Stimulated activated CD4-positive, alpha-beta T cell treated with anti-CD3 and anti-CD28 coated beads, Interleukin-4, amount 100 ng/mL, for 1 hour (primary cell): Measurements from ENCODE around the gene ATP6V0C.

Experiments
- DNase-seq: peaks from one replicate; pipeline ENCODE4 v3.0.0-alpha.2; 2020

Gene ATP6V0C

DNA sequence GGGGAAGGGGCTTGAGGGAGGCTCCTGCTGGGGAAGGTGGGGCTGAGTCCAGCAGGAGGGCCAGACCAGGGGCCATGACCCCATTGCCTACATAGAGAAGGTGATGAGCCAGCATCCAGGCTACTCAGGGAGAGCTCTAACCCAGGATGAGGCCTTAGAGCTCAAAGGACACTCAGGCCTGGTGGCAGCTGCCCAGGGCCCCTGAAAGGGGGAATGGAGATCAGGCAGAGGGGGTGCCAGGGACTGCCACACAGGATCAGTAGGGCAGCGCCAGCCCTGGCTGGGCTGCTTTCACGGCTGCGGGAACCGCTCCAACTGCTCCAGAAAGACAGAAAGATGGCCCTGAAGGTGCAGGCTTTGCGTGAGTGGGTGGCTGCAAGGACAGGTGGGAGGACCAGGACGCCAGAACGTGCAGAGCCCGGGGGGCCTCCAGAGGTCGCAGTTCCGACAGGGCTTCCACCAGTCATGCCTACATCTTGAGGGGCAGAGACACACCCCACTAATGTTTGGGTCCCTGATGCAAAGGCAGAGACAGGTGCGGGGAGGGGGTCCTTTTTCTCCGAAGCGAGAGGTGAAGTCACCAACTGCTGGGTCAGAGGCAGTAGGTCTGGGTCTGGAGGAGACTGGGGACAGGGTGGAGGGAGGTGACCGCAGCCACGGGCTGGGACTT lies 882 bp upstream of the ATP6V0C start:
- DNase-seq = no peak

DNA sequence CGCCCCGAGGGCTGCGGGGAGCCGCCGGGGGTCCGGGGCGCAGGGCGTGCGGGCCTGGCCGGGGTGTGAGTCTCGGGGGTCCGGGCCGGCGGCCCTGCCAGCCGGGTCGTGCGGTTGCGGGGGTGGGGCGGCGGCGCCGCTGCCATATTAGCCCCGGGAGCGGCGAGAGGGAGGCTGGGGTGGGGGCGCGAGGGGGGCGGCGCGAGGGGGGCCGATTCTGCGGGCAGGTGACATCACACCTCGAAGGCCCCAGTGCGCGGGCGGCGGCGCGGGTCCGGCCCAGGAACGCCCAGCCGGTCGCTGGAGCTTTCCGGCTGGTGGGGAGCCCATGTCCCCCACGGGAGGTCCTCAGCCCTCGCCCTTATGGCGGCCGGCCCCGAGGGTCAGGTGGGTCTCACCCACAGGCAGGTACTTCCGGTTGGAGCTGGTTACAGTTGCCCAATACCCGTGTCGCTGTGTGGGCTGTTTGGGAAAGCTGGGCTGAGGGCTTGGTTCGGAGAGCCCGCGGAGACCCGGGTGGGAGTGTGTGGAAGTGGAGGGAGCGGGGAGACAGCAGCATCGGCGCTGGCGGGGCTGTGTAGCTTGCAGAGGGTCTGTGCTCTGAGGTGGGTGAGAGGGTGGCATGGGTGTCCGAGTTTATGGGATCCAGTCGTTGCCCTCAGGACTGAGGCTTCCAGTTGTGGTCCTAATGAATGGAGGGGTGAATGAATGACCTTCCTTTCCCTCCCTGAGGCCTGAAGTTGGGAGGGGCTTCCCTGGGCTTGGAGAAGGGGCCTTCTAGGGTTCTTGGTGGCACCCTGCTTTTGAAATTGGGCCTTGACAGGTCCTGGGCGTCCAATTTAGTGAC lies 804 bp downstream of the ATP6V0C start:
- peak; percentile 42 for DNase-seq

- DNase-seq = no peak
These were observed 1.6 kb downstream of the ATP6V0C start for GRCh38 chr16:2515180-2515851.

GRCh38 chr16:2516391-2517240 lies 2.9 kb downstream of the ATP6V0C start:
- no peak for DNase-seq

GRCh38 chr16:2517954-2518605 lies 4.3 kb downstream of the ATP6V0C start:
- DNase-seq = no peak

DNA sequence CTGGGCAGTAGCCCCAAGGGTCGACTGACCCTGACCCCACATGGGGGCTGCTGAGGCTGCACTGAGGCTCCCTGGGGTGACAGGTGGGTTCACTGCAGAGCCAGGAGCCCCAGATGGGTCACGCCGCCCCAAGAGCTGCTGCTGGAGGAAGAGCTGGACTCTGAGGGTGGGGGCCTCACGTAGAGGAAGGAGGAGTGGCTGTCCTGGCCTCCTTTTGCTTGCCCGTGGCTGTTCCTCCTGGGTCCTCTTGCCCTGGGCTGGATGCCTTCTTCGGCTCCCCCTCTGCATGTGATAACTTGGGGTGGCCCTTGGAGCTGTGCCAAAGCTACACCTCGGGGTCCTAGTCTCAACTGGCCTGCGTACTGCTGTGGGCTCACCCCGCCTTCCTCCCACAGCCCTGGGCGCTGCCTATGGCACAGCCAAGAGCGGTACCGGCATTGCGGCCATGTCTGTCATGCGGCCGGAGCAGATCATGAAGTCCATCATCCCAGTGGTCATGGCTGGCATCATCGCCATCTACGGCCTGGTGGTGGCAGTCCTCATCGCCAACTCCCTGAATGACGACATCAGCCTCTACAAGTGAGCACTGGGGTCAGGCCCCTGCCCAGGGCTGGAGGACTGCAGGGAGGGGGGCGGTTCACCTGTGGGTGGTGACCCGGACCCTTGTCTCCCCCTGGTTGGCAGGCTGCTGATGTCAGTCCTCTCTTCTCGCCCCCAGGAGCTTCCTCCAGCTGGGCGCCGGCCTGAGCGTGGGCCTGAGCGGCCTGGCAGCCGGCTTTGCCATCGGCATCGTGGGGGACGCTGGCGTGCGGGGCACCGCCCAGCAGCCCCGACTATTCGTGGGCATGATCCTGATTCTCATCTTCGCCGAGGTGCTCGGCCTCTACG lies 5.3 kb downstream of the ATP6V0C start:
- no peak for DNase-seq

DNA sequence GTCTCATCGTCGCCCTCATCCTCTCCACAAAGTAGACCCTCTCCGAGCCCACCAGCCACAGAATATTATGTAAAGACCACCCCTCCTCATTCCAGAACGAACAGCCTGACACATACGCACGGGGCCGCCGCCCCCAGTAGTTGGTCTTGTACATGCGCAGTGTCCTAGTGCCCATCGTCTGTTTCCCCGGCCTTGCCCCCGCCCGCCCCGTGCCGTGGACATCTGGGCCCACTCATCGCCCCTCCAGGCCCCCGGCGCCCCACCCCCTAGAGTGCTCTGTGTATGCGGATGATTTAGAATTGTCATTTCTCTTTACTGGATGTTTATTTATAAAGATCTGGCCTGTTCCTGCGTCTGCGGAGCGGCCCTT lies 5.9 kb downstream of the ATP6V0C start:
- DNase-seq = no peak

DNA sequence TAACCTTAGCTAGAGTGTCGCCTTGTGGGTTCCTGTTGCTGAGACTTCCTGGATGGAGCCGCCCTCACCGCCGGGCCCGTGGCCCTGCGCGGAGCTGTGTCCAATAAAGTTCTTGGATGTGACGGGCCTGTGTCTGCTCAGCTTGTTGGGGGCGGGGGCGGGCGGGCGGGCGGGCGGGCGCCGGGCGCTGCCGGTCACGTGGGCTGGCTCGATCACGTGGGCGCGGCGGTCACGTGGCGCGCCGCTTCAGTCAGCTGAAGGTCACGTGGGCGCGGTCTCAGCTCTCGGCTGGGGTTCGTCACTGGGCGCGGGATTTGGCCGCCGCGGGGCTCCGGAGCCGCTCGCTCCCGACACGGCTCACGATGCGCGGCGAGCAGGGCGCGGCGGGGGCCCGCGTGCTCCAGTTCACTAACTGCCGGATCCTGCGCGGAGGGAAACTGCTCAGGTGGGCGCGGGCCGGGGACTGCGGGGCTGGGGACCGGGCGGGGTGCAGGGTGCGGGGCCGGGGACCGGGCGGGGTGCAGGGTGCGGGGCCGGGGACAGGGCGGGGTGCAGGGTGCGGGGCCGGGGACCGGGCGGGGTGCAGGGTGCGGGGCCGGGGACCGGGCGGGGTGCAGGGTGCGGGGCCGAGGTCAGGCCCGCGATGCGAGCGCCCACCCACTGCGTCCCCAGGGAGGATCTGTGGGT lies 6.5 kb downstream of the ATP6V0C start, which contains the start of gene AMDHD2:
Gene AMDHD2, plus strand, starts transcription at position 275 of the 687 bp plus-strand sequence. Its CDS starts 88 bp downstream, at position 363.
- peak; percentile 91 for DNase-seq

GRCh38 chr16:2520784-2521531 lies 7.2 kb downstream of the ATP6V0C start:
- peak; percentile 37 for DNase-seq

DNA sequence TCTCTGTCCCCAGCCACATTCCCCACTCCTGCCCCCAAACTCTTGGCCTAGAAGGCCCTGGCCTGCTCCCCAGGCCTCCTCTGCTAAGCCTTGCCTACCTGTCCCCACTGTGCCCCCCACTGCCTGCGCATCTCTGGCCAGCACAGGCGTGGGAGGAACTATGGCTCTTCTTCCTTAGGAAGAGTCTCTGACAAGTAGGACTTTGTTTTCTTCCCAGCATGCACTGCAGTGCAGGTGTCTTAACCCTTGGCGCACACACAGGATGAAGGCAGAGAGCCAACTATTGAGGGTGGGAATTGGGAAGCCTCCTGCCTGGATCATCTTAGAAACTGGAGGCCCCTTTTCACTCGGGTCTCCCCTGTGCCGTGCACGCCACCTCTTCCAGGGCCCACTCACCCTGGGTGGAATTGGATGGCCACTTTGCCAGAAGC lies 10.1 kb downstream of the ATP6V0C start:
- DNase-seq = no peak

- DNase-seq = no peak
These were observed 10.7 kb downstream of the ATP6V0C start for GRCh38 chr16:2524339-2524938.

- no peak for DNase-seq
These were observed 12.4 kb downstream of the ATP6V0C start for GRCh38 chr16:2526135-2526534.

DNA sequence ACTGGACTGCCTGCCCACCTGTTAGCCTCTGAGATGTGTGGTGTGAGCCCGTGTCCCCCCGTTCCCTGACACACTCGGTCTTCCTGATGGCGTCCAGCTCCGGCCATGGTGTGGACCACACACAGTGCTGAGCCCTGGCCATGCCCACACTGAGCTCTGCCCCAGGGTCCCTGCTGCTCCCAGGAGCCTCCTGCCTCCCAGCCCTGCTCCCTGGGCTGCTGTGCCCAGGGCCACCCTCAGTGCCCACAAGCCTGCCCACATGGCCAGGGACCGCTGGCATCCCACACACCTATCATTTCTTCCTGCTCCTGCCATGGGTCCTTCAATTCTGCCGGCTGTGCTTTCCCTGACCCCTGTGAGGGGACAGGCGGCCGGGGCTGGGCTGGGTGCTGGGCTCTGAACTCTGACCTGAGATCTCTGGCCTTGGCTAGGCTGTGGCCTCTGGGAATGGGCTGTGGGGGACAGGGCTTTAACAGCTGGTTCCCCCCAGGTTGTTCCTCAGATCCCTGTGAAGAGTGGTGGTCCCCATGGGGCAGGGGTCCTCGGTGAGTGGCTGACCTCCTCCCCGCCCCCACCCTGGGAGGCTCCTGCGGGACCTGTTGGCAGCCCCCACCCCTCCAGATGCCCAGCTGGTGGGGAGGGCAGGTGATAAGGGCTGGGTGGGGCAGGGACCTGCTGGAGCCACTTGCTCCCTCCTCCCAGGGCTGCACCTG lies 13.5 kb downstream of the ATP6V0C start:
- DNase-seq = no peak

GRCh38 chr16:2527784-2528100 lies 14.0 kb downstream of the ATP6V0C start:
- no peak for DNase-seq

DNA sequence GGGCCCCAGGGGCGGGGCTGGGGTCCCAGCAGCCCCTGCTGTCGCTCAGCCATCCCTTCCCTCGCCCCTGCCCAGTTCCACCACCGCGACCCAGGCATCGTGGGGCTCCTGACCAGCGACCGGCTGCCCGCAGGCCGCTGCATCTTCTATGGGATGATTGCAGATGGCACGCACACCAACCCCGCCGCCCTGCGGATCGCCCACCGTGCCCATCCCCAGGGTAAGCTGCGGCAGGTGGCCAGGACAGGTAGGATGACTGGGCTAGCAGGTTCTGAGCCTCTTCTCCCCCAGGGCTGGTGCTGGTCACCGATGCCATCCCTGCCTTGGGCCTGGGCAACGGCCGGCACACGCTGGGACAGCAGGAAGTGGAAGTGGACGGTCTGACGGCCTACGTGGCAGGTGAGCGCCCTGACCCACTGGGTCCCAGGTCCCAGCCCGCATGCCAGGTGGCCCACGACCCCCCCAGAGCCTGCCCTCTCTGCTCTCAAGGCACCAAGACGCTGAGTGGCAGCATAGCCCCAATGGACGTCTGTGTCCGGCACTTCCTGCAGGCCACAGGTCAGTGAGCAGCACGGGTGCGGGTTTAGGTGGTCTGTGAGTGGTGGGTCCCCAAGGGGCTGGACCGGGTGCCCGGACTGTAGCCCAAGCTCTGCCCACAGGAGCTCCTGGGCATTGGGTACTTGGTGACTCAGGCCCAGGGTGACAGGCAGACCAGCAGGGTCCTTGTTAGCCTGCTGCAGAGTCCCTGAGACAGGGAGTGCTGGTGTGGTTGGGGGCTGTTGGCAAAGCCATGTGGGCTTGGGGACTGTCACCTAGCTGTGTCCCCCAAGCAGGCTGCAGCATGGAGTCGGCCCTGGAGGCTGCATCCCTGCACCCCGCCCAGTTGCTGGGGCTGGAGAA lies 14.7 kb downstream of the ATP6V0C start:
- no peak for DNase-seq

DNA sequence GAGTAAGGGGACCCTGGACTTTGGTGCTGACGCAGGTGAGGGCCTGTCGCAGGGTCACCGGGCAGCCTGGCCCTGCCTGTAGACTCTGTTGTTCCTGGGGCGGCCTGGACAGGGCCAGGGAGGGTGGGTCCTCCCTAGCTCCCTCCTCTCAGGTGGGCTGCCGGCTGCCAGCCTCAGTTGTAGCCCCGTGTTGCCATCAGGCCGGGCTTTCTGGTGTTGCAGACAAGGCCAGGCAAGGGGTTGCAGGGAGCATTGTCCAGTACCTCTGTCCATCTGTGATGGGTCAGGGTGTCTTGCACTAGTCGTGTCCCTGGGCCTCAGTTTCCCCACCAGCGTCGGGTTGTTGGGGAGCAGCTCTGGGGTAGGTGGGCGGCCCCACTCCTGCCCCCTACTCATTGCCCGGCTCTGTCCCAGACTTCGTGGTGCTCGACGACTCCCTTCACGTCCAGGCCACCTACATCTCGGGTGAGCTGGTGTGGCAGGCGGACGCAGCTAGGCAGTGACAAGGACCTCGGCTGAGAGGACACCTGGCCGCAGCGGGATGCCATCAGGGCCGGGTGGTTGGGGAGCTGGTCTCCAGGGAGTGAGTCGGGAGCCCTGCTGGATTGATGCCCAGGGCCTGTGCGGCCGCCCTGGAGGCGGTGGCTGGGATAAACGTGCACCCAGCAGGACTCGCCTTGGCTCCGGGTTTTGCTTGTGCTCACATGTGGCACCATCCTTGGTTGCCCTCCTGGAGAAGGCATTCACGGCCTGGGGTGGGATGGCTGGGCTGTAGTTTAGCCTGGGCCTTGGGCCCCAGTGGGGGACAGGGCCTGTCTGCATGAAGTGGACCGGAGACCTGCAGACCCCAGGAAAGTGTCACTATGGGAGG lies 15.5 kb downstream of the ATP6V0C start:
- DNase-seq = no peak
